GM19239 (cell line): ENCODE measurements around the gene SLC35F5.
"Not testable (repeated sequence)": the region's sequence is repeated elsewhere in the genome, so short reads cannot be mapped to it uniquely, and the experiment has no call there.

Experiments
- DNase-seq: peaks from one replicate; pipeline ENCODE4 v3.0.0; 2011; ENCODE audit warnings: low spot score; ENCODE audit not compliant: insufficient read length
- FAIRE-seq: peaks from 2 replicates; lab custom pipeline; 2011; peaks lifted over from hg19 to GRCh38; lab: Jason Lieb, UNC

The SLC35F5 gene

GRCh38 chr2:113760400-113760799 lies 4.0 kb upstream of the SLC35F5 start:
- FAIRE-seq = no peak
- DNase-seq = no peak

DNA sequence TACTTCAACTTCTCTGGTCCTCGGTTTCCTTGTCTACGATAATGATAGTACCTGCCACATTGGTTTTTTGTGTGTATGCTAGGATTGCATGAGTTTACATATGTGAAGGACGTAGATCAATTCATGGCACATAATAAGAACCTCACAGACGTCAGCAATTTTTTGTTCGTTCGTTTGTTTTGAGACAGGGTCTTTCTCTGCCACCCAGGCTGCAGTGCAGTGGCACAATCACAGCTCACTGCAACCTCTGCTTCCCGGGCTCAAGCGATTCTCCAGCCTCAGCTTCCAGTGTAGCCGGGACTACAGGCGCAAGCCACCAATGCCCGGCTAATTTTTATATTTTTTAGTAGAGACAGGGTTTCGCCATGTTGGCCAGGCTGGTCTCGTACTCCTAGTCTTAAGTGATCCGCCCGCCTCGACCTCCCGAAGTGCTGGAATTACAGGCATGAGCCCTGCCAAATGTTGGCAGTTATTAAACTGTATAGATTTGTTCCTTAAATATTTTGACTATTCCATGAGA lies 756 bp upstream of the SLC35F5 start:
- no peak for DNase-seq
- FAIRE-seq = no peak

GRCh38 chr2:113755835-113756354 lies 547 bp downstream of the SLC35F5 start:
- FAIRE-seq (peak; percentile 75), DNase-seq (no peak)

- DNase-seq = no peak
- FAIRE-seq = peak; percentile 72
Observed at GRCh38 chr2:113755035-113755834, 1.2 kb downstream of the SLC35F5 start.

- no peak for FAIRE-seq
Observed at GRCh38 chr2:113754160-113754559, 2.3 kb downstream of the SLC35F5 start.

GRCh38 chr2:113750385-113750784 lies 6.1 kb downstream of the SLC35F5 start:
- no peak for FAIRE-seq
- DNase-seq = no peak

More at GRCh38 chr2:113754160-113754559, 2.3 kb downstream of the SLC35F5 start:
- DNase-seq = no peak

DNA sequence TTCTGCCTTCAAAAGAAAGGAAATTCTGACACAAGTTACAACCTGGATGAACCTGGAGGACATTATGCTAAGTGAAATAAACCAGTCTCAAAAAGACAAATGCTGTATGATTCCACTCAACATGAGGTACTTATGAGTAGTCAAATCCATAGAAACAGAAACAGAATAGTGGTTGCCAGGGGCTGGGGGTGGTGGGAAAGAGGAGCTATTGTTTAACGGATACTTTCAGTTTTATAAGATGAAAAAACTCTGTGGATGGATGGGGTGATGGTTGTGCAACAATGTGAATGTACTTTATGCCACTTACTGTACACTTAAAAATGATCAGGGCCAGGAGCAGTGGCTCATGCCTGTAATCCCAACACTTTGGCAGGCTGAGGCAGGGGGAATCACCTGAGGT lies 15.4 kb downstream of the SLC35F5 start:
- DNase-seq (no peak), FAIRE-seq (peak; percentile 8)

- FAIRE-seq = peak; percentile 23
- DNase-seq = no peak
Observed at GRCh38 chr2:113739849-113740248, 16.6 kb downstream of the SLC35F5 start.

DNA sequence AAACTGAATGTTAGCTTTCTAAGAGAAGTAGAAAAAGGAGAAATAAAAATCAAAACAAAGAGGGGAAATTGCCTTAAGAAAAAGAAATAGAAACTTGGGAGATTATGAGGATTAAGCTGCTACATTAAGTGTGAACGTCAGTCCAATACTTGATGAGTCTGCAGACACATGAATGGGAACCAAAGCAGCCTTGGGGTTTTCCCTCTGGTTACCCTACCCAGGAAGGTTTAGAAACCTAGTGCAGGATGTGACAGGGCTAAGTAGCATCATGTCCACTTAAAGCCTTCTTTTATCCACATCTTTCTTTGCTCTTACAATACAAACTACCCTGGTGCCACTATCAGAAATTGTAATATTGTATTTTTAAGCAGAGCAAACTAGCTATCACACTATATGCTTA lies 22.3 kb downstream of the SLC35F5 start:
- FAIRE-seq = peak; percentile 79
- no peak for DNase-seq

- DNase-seq (no peak), FAIRE-seq (peak; percentile 28)
Observed at GRCh38 chr2:113724010-113724409, 32.4 kb downstream of the SLC35F5 start.

DNA sequence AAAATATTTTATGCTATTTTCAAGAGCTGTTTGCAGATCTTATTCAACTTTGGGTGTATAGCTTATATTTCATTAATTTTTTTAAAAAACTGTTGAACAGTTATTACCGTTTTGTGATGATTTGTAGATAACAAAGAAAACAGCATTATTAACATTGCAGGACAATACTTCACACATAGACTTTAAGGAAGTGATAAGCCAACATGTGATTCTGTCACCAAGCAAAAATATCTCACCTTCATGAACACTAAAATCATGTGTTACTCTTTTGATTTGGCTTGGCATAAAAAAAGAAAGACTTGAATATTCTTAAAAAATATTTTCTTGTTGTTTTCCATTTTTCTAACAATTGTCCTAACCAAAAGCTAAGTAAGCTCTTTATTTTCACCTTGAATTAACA lies 33.0 kb downstream of the SLC35F5 start:
- DNase-seq (no peak), FAIRE-seq (no peak)

- FAIRE-seq (peak; percentile 23), DNase-seq (no peak)
Observed at GRCh38 chr2:113720167-113720566, 36.3 kb downstream of the SLC35F5 start.

DNA sequence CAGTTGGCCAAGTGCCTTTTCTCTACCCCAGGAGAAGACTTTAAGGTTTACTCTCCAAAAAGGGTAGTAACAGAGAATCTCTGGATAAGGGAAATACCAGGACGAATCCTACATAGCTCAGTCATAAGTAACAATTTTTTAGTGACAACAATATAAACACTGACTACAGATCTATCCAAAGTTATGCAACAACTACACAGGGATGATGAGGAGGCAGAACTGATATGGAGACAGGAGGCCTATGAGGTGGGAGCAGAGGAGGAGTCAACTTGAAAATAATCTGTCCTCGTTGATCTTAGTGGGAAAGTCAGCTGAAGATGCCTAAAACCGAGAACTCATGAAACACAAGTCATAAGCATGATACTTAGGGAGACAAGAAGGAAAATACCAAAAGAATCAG lies 40.2 kb downstream of the SLC35F5 start:
- FAIRE-seq = no peak
- no peak for DNase-seq

DNA sequence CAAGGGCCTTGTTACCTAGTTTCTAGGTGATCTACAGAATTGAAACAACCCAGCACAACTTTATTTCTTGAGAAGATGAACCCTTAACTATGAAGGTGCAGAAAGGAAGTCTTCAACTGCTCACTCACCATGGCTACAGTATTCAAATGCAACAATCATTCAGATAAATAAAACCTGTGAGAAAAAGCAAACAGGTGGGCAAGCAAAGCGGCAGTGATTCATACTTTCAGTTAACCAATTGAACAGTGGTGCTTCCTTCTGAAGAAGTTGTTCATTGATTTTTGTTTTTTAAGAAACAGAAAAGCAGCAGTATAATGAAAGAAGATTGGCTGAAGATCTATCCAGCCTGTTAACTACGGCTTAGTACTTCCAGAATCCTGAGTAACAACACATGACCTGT lies 43.5 kb downstream of the SLC35F5 start:
- FAIRE-seq (no peak), DNase-seq (no peak)

DNA sequence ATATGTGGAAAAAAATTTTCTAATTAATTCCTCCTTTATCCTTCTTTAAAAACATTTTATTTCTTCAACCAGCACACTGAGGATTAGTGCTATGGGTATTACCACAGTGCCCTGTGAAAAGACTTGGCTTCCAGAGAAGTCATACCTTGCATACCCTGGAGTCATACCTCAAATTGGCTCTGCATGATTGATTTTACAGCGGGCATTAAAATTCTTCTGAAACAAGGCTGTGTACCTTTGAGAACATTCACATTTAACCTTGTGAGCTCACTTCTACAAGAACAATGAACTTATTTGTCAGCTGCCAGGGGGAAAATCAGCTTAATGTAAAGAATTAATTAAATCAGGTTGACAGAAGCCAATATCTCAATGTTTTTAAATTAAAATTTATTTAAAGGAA lies 44.6 kb downstream of the SLC35F5 start:
- DNase-seq = no peak
- FAIRE-seq = no peak

- FAIRE-seq (no peak), DNase-seq (no peak)
Observed at GRCh38 chr2:113709022-113709421, 47.4 kb downstream of the SLC35F5 start.

GRCh38 chr2:113707106-113707505 lies 49.3 kb downstream of the SLC35F5 start:
- FAIRE-seq = no peak
- no peak for DNase-seq

GRCh38 chr2:113705982-113706523 lies 50.4 kb downstream of the SLC35F5 start:
- DNase-seq (no peak), FAIRE-seq (no peak)

DNA sequence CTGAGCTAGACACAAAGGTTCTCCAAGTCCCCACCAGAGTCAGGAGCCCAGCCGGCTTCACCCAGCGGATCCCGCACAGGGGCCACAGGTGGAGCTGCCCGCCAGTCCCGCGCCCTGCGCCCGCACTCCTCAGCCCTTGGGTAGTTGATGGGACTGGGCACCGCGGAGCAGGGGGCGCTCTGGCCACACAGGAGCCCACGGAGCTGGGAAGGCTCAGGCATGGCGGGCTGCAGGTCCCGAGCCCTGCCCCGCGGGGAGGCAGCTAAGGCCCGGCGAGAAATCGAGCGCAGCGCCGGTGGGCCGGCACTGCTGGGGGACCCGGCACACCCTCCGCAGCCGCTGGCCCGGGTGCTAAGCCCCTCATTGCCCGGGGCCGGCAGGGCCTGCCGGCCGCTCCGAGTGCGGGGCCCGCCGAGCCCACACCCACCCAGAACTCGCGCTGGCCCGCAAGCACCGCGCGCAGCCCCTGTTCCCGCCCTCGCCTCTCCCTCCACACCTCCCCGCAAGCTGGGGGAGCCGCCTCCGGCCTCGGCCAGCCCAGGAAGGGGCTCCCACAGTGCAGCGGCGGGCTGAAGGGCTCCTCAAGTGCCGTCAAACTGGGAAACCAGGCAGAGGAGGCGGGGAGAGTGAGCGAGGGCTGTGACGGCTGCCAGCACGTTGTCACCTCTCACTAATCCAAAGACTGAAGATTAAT lies 52.0 kb downstream of the SLC35F5 start:
- not testable (repeated sequence) for FAIRE-seq, DNase-seq

DNA sequence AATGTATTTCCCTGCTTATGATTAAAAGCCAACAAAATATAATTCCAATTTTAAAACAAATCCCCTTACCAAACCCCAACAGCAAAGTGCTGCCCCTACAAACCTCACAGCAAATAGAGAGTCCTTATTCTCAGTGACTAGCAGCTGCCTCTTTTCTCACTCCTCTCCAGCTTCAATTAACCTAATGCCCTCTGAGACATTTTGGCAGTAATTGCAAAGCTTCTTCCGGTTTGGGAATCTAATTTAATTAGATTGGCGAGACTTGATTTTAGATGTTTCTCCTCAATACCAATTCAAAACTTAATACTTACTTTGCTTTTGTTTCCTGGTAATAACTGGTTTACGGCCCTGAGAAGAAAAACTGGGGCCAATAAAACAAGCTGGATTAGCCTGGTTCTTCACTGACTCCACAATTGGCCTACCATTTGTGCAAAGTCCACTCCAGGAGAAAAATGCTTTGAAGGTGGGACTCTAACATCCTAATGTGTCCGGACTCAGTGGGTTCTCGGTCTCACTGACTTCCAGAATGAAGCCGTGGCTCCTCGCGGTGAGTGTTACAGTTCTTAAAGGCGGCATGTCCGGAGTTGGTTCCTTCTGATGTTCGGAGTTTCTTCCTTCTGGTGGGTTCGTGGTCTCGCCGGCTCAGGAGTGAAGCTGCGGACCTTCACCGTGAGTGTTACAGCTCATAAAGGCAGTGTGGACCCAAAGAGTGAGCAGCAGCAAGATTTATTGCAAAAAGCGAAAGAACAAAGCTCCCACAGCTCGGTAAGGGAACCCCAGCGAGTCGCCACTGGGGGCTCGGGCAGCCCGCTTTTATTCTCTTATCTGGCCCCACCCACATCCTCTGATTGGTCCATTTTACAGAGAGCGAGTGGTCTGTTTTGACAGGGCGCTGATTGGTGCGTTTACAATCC lies 52.8 kb downstream of the SLC35F5 start:
- FAIRE-seq (no peak), DNase-seq (no peak)
